Measurements from ENCODE around the gene ZNF366.

ZNF366 gene

GRCh38 chr5:72489536-72489935 lies 17.7 kb downstream of the ZNF366 start:
- no peak for DNase-seq (ENCODE audit: low read depth)

DNA sequence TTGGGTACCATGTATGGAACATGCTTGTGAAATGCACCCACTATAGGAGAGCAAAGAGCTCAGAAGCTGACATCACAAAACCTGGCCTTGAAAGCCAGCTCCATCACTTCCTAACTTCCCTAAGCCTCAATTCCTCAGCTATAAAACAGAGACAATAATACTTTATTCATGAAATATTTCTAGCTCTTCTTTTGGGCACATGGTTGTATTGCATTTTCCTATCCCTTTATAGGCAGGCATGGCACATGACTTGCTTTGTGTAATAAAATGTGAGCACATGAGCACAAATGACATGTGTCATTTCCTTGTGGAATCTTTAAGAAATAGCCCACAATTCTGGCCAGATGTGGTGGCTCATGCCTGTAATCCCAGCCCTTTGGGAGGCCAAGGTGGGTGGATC lies 18.5 kb downstream of the ZNF366 start:
- DNase-seq (ENCODE audit: low read depth) = no peak

DNA sequence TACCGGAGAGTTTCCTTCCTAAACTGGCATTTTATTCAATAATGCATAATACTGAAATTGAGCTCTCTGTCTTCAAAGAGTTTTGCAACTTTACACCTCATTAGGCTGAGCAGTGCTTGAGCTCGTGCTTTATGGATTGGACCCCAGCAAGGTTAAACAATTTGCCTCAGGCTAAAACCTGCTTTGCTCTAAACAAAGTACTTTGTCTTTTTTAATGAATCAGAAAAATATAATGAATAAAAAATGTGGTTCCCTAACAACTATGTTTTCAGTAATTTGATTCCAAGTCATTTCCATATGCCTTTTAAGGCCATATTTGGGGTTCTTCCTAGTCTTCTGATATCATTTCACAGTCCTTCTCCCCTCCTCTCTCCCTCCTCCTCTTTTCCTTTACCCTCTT lies 20.0 kb downstream of the ZNF366 start:
- DNase-seq (ENCODE audit: low read depth) = no peak

GRCh38 chr5:72486371-72486770 lies 20.8 kb downstream of the ZNF366 start:
- no peak for DNase-seq (ENCODE audit: low read depth)

- DNase-seq (ENCODE audit: low read depth) = no peak
Measured at GRCh38 chr5:72485430-72485974, 21.7 kb downstream of the ZNF366 start.

GRCh38 chr5:72482046-72482445 lies 25.2 kb downstream of the ZNF366 start:
- DNase-seq (ENCODE audit: low read depth) = no peak

GRCh38 chr5:72480841-72481240 lies 26.4 kb downstream of the ZNF366 start:
- no peak for DNase-seq (ENCODE audit: low read depth)

- no peak for DNase-seq (ENCODE audit: low read depth)
Measured at GRCh38 chr5:72479921-72480320, 27.3 kb downstream of the ZNF366 start.

DNA sequence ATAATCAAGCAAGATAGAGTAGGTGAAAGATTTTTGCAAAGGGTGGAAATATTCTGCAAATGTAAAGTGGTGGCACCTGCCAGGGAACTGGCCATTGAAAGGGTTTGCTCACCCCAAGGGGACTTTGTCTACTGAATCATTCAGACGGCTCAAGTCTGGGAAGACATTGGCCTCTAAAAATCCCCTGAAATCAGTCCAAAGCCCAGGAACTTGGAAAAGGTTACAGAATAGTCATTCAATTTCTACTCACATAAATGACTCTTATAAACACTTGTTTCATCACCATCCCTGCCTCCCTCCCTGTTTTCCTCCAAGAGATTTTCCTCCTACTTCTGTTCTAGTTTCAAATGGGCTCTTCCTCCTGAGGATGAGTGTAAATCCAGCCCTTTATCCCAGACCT lies 28.5 kb downstream of the ZNF366 start:
- DNase-seq (ENCODE audit: low read depth) = no peak

- no peak for DNase-seq (ENCODE audit: low read depth)
Measured at GRCh38 chr5:72478276-72478675, 28.9 kb downstream of the ZNF366 start.

GRCh38 chr5:72477644-72478043 lies 29.6 kb downstream of the ZNF366 start:
- no peak for DNase-seq (ENCODE audit: low read depth)

DNA sequence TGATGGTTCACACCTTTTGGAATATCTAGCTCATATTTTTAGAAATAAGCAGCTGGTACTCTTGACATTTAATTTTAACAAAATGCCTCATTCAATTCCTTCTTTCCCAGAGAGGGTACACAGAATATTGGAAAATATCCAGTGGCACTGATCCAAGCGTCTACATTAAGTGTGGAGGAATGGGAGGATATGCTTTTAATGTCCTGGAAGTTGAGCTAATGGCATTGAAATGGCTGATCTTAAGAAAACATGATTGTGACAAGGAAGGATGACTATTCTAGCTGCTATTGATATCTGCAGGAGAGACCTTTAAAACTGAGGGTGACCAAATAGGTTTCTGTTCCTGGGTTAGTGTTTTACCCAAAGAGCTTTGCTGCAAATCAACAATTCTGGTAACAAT lies 30.0 kb downstream of the ZNF366 start:
- no peak for DNase-seq (ENCODE audit: low read depth)

DNA sequence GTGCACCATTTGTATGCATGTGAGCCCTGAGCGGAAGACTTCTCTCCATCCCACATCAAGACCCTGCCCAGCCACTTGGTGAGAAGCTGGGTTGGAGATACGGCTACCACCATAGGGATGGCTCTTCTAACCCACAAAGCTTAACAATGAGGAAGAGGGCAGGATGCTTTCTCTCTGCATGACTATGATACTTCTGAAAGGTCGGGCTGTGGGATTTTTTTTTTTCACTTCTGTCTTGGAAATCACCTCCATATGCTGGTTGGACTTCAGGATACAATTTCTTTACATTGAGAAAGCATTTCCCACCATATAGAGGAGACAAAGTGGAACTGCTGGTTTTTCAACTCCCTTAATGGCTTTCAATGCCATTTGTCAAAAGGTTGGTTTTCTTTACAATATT lies 30.5 kb downstream of the ZNF366 start:
- DNase-seq (ENCODE audit: low read depth) = no peak

DNA sequence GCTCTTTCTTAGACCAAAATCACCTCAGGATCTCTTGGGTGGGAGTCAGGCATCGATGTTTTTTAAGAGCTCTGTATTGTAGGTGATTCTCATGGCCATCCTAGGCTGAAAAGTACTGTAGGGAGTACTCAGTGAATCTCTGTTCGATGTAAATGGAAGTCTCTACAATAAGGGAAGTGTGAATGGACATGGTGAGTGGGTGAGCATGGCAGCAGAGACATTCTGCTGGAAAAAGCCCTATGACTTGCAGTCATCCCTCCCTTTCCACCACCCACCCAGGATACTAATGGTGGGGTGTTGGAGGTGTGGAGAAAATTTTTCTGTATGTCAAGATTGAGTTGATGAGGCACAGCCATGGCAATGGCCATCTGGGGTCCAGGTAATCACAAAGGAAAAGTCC lies 30.9 kb downstream of the ZNF366 start:
- DNase-seq (ENCODE audit: low read depth) = no peak

DNA sequence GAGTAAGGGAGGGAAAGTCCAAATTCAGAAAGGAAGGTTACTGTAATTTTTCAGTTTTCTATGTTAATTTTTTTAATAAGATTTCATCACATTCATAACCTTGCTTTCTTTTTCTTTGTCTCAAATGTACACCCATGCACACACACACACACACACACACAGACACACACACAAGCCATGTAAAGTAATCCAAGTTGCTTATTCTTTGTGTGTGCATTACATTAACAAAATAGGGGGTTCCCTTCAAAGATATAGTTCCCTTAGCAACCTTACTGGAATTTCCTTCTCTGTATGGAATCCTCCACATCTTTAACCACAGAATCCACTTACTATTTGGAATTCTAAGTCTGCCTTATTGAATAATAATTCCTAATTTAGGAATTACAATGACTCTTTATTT lies 32.7 kb downstream of the ZNF366 start:
- DNase-seq (ENCODE audit: low read depth) = no peak

DNA sequence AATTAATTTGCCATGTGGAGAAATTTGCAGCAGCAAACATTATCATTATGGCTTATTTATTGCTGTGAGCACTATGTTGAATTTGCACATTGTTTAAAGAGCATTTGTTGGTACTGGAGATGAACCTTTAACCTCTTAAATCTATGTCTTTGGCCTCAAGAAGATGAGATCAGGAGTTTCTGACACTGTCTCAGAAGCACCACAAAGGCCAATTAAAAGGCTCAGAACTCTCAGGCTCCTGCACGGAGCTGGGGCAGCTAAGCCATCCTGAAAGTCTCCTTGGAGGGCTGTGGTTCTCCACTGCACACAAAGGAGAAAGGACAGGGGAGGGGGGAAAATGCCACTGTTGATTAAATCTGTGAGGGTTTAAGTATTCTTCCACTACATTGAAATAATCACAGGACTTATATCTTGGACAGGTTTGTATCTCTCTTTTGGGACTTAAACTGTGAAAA lies 33.1 kb downstream of the ZNF366 start:
- no peak for DNase-seq (ENCODE audit: low read depth)

- no peak for DNase-seq (ENCODE audit: low read depth)
Measured at GRCh38 chr5:72472666-72473422, 34.4 kb downstream of the ZNF366 start.

DNA sequence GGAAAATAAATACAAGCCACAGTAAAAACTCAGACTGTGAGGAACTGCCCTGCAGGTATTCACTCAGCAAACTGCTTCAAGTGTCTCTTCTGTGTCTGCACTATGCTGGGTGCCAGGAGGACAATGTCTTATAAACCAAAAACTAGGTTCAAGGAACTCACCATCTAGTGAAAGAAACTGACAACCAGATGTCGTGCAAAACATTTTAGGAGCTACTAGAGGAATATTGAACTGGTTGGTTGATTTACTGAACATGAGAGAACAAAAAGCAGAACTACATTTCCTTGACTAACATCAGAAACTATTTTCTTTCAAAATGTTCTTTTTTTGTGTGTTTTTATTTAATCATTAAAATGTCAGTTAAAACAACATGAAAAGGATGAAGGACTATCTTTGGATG lies 35.2 kb downstream of the ZNF366 start:
- no peak for DNase-seq (ENCODE audit: low read depth)

DNA sequence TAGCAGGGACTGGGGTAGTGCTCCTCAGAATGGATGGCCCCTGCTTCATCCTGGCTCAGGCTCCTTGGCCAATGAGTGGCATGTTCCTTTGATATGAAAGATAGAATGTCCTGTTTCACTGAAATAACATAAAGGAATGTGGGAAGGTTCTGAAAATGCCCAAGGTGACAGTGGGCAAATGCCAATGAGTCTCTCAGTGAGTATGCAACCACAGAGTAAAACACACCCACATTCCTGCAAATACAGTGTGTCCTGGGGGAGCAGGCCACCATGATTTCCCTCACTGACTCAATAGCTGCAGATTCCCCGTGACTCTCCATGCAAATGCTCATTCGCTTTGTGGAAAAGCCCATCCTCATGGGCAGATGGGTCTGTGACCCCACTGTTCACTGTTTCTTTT lies 36.4 kb downstream of the ZNF366 start:
- DNase-seq (ENCODE audit: low read depth) = no peak

- no peak for DNase-seq (ENCODE audit: low read depth)
Measured at GRCh38 chr5:72468606-72469005, 38.6 kb downstream of the ZNF366 start.

DNA sequence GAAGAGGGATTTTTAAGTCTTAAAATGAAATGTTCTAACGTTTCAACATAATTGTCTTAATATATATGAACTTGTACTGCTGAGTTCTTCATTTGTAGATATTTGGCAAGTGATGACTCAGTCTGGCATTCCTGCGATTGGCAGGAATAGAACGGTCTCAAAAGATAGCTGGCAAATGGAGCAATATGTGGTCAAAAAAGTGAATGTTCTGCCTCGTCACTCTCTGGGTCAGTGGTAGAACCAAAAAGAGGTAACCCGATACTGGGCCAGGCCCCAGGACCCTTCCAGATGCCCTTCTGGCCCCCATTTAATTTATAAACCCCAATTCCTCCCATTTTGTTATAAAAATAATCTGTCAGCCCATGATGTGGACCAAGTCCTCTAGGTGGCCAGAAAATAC lies 39.2 kb downstream of the ZNF366 start:
- DNase-seq (ENCODE audit: low read depth) = peak; percentile 23

GRCh38 chr5:72467461-72467860 lies 39.7 kb downstream of the ZNF366 start:
- no peak for DNase-seq (ENCODE audit: low read depth)

GRCh38 chr5:72465601-72466563 lies 41.3 kb downstream of the ZNF366 start:
- no peak for DNase-seq (ENCODE audit: low read depth)

Measured in fibroblast of the conjunctiva (primary cell).